Measurements from ENCODE around the gene ORM1. TPM values are rescaled to one million over a fixed set of nuclear protein-coding genes. Genes with fewer than 3 reads are reported as not detected.

The ORM1 gene
- total RNA-seq, 2 donors from 2014 or later: 43.8 TPM; not detected in 1

DNA sequence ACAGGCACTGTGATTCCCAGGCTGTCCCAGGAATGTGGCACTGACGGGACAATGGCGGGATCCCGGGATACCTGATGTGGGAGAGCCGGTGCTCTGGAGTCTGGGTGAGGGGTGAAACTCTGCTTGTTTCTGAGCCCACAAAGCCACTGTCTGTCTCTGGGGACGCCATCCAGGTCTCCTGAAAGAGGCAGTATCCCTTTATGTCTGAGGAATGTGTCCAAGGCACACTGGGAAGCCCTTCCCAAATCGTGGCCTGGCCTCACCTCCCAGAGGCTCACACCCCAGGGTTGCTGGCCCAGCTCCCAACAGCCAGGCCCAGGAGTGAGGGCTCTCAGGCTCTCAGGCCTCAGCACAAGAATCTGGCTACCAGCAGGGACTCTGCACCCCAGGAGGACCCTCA, 33.9 kb downstream of the ORM1 start:
- ATAC-seq (no peak), DNase-seq (no peak)
- 83 to 86% methylated on average over 6 of the region's 6 CpGs for WGBS, 2 donors
- H3K27me3 ChIP-seq: no peaks in the 10 kb centered on the region
- TF ChIP-seq, protein P1, sequence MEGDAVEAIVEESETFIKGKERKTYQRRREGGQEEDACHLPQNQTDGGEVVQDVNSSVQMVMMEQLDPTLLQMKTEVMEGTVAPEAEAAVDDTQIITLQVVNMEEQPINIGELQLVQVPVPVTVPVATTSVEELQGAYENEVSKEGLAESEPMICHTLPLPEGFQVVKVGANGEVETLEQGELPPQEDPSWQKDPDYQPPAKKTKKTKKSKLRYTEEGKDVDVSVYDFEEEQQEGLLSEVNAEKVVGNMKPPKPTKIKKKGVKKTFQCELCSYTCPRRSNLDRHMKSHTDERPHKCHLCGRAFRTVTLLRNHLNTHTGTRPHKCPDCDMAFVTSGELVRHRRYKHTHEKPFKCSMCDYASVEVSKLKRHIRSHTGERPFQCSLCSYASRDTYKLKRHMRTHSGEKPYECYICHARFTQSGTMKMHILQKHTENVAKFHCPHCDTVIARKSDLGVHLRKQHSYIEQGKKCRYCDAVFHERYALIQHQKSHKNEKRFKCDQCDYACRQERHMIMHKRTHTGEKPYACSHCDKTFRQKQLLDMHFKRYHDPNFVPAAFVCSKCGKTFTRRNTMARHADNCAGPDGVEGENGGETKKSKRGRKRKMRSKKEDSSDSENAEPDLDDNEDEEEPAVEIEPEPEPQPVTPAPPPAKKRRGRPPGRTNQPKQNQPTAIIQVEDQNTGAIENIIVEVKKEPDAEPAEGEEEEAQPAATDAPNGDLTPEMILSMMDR (IDR thresholded peaks at IDR 0.05): no peak
- no peak for TF ChIP-seq POLR2A (IDR thresholded peaks at IDR 0.05)
- H3K4me1 ChIP-seq: no peaks in the 10 kb centered on the region
- no peaks in the 10 kb centered on the region for H3K9me3 ChIP-seq
- H3K27ac ChIP-seq: no peak overlapping the region
- intact Hi-C loops (cut with DNase I): no loop called here
- H3K36me3 ChIP-seq (replicated peaks in 1 of 2; ENCODE audit: insufficient read depth in 1 of 2, low read depth in 2 of 2): peaks cover 0 to 23% of the 10 kb centered on the region in 2 donors
- H3K4me3 ChIP-seq: no peak overlapping the region

DNA sequence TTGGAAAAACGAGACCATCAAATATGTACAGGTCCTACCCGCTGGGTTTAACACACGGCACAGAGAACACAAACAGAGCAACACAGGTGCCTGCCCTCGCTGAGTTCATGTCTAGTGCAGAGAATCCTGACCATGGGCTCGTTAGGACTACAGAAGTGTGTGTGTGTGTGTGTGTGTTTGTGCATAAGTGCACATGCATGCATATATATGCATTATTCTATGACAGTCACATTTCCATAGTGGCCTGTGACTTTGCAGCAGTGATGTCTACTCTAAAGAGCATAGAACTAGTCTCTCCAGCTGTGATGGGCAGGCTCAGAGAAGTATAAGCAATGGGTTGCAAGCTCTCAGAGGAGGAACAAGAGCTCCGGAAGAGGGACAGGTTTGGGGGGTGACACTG, 34.5 kb downstream of the ORM1 start:
- 87 to 89% methylated on average over 6 of the region's 6 CpGs for WGBS, 2 donors
- intact Hi-C loops (cut with DNase I): no loop called here
- ATAC-seq: no peak
- no peak for DNase-seq
- Histone ChIP-seq H3K27ac (no peak overlapping the region), H3K4me3 (no peak overlapping the region), H3K27me3 (no peaks in the 10 kb centered on the region), H3K36me3 (replicated peaks in 1 of 2; ENCODE audit: insufficient read depth in 1 of 2, low read depth in 2 of 2) (peaks cover 0 to 23% of the 10 kb centered on the region in 2 donors), H3K4me1 (no peaks in the 10 kb centered on the region), H3K9me3 (no peaks in the 10 kb centered on the region)
- TF ChIP-seq POLR2A (IDR thresholded peaks at IDR 0.05): no peak
- TF ChIP-seq, protein P1 (IDR thresholded peaks at IDR 0.05): no peak

DNA sequence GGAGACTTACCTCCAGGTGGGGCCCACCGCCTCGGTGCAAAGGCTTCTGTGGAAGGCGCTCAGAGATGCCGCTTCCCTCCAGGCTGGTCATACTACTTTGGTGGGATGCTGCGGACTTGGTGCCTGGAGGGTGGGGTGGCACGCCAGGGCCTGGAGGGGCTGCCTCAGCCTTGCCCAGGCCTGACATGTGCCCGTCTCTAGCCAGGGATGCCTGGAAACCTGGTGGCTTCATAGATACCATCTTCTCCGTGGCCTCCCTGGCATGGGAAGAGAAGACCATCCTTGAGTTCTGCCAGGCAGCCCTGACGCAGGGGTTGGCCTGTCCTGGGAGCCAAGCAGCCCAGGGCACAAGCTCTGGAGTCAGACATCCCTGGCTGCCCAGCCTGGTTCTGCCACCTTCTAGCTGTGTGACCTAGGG, 35.0 kb downstream of the ORM1 start:
- TF ChIP-seq, protein P1 (IDR thresholded peaks at IDR 0.05): no peak
- TF ChIP-seq POLR2A (IDR thresholded peaks at IDR 0.05): no peak
- H3K27me3 ChIP-seq: no peaks in the 10 kb centered on the region
- DNase-seq (no peak), ATAC-seq (no peak)
- no peak overlapping the region for H3K4me3 ChIP-seq
- H3K36me3 ChIP-seq (replicated peaks in 1 of 2; ENCODE audit: insufficient read depth in 1 of 2, low read depth in 2 of 2): peaks cover 0 to 25% of the 10 kb centered on the region in 2 donors
- 82 to 96% methylated on average over 4 to 9 of the region's 9 CpGs for WGBS, 2 donors
- no peaks in the 10 kb centered on the region for H3K4me1 ChIP-seq
- no peaks in the 10 kb centered on the region for H3K9me3 ChIP-seq
- intact Hi-C loops (cut with DNase I): no loop called here
- no peak overlapping the region for H3K27ac ChIP-seq

DNA sequence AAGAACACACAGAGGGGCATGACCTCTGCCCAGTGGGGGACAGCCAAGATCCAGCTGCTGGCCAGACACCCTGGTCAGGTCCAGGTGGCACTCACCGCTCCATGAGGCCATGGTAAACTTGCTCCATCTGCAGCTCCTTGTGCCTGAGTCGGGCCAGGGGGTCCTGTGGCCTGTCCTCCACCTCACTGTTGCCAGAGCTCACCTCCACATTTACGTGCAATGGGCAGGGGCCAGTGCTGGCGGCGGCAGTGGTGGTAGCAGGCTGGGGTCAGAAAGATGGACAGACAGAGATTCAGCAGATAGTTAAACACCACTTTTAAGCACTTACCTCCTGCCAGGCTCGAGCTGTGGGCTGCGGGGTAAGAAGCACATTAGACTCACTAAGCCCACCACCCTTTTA, 36.9 kb downstream of the ORM1 start:
- WGBS, 2 donors: 86 to 90% methylated on average over 5 to 7 of the region's 7 CpGs

DNA sequence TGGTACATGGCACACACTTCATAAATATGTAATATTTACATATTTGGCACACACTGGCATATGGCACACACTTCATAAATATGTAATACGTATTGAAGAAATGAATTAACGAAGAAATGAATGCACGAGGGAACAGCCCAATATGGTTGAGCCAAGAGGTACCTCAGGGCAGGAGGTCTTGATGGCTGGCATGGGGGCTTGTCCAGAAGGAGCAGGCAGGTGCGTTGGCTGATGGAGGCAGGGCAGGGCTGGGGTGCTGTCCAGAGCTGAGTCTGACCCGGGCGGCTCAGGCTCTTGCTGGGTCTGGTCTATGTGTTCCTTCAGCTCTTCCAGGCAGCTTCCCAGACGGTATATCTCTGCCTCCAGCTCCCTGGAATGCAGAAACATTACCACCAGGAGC, 38.6 kb downstream of the ORM1 start:
- WGBS, 2 donors: 84 to 87% methylated on average over 6 to 7 of the region's 7 CpGs
- H3K4me1 ChIP-seq: no peaks in the 10 kb centered on the region
- H3K4me3 ChIP-seq: no peak overlapping the region
- H3K27me3 ChIP-seq: no peaks in the 10 kb centered on the region
- H3K27ac ChIP-seq: no peak overlapping the region
- intact Hi-C loops (cut with DNase I): no loop called here
- no peak for DNase-seq
- H3K36me3 ChIP-seq (replicated peaks in 1 of 2; ENCODE audit: insufficient read depth in 1 of 2, low read depth in 2 of 2): peaks cover 0 to 21% of the 10 kb centered on the region in 2 donors
- no peak for TF ChIP-seq POLR2A (IDR thresholded peaks at IDR 0.05)
- TF ChIP-seq, protein P1 (IDR thresholded peaks at IDR 0.05): no peak
- no peak for ATAC-seq
- no peaks in the 10 kb centered on the region for H3K9me3 ChIP-seq

More for the DNA sequence above, 36.9 kb downstream of the ORM1 start:
- no peaks in the 10 kb centered on the region for H3K27me3 ChIP-seq
- TF ChIP-seq POLR2A (IDR thresholded peaks at IDR 0.05): no peak
- TF ChIP-seq, protein P1 (IDR thresholded peaks at IDR 0.05): no peak
- H3K4me1 ChIP-seq: no peaks in the 10 kb centered on the region
- no peak overlapping the region for H3K27ac ChIP-seq
- peaks cover 0 to 25% of the 10 kb centered on the region in 2 donors for H3K36me3 ChIP-seq (replicated peaks in 1 of 2; ENCODE audit: insufficient read depth in 1 of 2, low read depth in 2 of 2)
- DNase-seq: no peak
- intact Hi-C loops (cut with DNase I): no loop called here
- H3K4me3 ChIP-seq: no peak overlapping the region
- ATAC-seq: no peak
- no peaks in the 10 kb centered on the region for H3K9me3 ChIP-seq
